ENCODE results near the gene TADA3.
A peak's percentile ranks its signal among the peaks of the same experiment; 100 is the strongest.

Gene TADA3, protein sequence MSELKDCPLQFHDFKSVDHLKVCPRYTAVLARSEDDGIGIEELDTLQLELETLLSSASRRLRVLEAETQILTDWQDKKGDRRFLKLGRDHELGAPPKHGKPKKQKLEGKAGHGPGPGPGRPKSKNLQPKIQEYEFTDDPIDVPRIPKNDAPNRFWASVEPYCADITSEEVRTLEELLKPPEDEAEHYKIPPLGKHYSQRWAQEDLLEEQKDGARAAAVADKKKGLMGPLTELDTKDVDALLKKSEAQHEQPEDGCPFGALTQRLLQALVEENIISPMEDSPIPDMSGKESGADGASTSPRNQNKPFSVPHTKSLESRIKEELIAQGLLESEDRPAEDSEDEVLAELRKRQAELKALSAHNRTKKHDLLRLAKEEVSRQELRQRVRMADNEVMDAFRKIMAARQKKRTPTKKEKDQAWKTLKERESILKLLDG

DNA sequence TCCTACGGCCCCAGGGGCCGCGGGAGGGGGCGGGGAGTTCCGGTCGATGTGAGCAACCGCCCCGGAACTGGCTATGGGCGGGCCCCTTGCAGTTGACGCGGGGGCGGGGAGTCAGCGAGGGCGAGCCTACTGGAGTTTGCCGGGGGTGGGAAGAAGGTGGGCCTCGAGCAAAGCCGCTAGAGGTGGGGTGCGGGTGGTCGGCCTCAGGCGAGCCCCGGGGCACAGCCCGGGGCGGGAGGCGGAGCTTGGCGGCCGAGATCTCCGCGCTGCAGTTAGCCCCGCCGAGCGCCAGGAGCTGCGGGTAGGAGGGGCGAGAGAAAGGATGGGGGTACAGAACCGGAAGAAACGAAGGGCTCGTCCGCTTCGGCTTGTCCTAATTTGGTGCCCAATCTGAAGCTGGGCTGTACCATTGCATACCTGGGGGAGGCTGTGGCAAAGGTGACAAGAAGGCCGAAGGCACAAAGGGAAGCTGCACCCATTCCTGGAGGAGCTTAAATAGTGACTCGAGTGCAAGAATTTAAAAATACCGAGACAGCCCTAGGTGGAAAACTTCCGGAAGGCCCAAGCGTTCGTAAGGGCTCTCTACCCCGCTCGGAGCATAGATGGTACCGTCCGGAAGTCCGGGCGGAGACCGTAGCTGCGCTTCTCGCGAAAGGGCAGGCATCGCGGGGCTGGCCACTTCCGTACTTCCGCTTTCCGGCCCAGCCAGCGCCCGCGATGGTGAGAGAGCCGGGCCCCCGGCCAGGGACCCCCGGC, at the start of gene TADA3, which contains the start of gene ARPC4:
TADA3 (minus strand) TSS at position 69 of the 756 bp plus-strand sequence. CDS start 1,007 bp downstream, outside the sequence.
ARPC4 (plus strand) TSS at position 678 of the 756 bp plus-strand sequence; CDS start at position 718, 40 bp downstream.
- TF ChIP-seq, protein P1, sequence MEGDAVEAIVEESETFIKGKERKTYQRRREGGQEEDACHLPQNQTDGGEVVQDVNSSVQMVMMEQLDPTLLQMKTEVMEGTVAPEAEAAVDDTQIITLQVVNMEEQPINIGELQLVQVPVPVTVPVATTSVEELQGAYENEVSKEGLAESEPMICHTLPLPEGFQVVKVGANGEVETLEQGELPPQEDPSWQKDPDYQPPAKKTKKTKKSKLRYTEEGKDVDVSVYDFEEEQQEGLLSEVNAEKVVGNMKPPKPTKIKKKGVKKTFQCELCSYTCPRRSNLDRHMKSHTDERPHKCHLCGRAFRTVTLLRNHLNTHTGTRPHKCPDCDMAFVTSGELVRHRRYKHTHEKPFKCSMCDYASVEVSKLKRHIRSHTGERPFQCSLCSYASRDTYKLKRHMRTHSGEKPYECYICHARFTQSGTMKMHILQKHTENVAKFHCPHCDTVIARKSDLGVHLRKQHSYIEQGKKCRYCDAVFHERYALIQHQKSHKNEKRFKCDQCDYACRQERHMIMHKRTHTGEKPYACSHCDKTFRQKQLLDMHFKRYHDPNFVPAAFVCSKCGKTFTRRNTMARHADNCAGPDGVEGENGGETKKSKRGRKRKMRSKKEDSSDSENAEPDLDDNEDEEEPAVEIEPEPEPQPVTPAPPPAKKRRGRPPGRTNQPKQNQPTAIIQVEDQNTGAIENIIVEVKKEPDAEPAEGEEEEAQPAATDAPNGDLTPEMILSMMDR (IDR thresholded peaks at IDR 0.05; ENCODE audit: borderline replicate concordance, insufficient read depth, low read depth, low read length): no peak
- peak within 1 kb of the TSS; percentile 84 for H3K4me3 ChIP-seq (ENCODE audit: low read depth, low read length)

DNA sequence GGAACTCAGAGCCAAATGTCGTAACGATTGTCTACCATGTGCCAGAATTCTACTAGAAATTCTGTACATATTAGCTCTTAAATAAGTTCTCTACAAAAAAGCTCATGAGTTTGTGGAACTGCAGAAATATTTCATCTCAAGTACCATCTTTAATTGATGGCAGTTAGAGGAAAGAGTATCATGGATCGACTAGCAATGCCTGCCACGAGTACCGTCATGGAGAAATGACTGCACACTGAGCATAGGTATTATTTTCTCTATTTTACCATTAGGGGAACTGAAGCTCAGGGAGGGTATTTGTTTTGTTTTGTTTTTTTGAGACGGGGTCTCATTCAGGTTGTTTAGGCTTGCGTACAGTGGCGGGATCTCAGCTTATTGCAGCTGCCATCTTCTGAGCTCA, 48.7 kb upstream of the TADA3 start:
- no peak overlapping the region for H3K4me3 ChIP-seq (ENCODE audit: low read depth, low read length)
- TF ChIP-seq, protein P1 (IDR thresholded peaks at IDR 0.05; ENCODE audit: borderline replicate concordance, insufficient read depth, low read depth, low read length): no peak

DNA sequence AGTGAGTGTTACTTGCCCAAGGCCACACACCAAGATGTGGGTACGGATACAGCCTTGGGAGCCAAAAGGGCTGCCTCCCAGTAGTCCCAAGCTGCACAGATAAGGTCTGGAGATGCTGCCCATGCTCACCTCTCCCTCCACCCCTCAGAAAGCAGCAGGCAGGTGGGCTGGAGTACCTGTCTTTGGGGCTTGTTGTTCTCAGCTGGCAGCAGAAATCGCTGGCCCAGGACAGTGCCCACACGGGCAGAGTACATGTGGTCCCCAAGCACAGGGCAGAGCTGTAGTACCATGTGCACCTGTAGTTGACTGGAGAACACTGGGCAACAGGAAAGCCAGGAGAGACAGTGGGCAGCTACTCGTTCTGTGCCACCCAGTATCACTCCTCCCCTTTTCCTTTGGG, 46.6 kb upstream of the TADA3 start:
- H3K4me3 ChIP-seq (ENCODE audit: low read depth, low read length): no peak overlapping the region
- TF ChIP-seq, protein P1 (IDR thresholded peaks at IDR 0.05; ENCODE audit: borderline replicate concordance, insufficient read depth, low read depth, low read length): no peak

DNA sequence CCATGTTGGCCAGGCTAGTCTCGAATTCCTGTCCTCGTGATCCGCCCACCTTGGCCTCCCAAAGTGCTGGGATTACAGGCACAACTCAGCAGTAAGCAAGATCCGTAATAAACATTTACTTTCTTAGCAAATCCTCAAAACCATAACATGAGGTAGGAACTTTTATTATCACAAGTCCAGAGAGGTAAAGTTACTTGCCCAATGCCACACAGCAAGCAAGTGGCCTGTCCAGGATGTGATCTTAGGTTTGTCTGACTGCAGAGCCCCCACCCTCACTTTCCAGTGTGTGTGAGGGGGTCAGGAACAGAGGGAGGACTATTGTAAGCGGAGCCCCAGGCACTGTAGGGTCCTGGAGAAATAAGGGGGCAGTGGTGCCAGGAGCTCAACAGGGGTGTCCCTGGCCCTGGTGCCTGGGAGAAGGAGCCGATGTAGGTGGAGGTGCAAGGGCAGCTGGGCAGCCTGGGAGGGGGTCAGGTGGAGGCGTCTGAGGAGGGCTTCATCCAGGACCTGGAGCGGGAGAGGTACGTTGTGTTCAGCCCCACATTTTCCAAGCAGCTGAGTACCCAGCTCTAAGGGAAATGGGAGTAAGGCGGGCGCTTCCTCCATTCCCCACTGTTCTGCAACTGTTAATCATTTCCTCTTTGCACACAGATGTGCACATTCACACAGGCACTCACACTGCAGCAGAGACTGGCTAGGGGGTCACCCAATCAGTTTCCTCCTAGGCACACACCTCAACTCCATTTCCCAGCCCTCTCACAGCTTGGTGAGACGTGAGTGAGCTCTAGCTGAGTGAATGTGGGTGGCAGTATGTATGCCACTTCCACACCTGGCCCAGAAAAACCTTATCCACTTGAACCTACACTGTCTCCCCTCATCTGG, 45.7 kb upstream of the TADA3 start:
- H3K4me3 ChIP-seq (ENCODE audit: low read depth, low read length): no peak overlapping the region
- TF ChIP-seq, protein P1 (IDR thresholded peaks at IDR 0.05; ENCODE audit: borderline replicate concordance, insufficient read depth, low read depth, low read length): no peak

DNA sequence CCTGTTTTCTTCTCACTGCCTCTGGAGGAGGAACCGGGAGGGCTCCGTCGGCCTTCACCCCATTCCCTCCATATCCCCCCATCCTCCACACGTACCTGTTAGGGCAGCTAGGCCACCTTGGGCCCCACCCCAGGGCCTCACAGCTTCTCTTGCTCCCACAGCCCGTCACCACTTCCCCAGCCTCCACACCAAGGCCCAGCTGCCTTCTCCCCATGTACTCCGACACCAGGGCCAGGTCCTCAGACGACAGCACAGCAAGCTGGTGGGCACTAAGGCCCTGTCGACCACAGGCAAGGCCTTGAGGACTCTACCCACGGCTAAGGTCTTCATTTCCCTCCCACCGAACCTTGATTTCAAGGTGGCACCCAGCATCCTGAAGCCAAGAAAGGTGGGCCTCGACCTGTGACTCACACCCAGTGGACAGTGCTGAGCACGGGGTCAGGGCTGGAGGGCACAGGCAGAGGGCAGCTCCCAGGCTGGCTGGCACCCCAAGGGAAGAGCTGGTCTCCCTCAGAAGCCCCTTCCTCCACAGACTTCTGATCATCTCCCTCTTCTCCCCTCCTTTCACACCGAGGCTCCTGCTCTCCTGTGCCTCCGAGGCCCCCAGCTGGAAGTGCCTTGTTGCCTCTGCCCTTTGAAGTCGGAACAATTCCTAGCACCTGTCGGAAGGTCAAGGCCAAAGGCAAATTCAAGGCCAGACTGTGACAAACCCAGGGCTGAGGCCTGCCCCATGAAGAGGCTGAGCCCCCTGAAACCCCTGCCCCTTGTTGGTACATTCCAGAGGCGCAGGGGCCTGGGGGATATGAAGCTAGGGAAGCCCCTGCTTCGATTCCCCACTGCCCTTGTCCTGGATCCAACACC, 42.5 kb upstream of the TADA3 start:
- TF ChIP-seq, protein P1 (IDR thresholded peaks at IDR 0.05; ENCODE audit: borderline replicate concordance, insufficient read depth, low read depth, low read length): no peak
- no peak overlapping the region for H3K4me3 ChIP-seq (ENCODE audit: low read depth, low read length)

DNA sequence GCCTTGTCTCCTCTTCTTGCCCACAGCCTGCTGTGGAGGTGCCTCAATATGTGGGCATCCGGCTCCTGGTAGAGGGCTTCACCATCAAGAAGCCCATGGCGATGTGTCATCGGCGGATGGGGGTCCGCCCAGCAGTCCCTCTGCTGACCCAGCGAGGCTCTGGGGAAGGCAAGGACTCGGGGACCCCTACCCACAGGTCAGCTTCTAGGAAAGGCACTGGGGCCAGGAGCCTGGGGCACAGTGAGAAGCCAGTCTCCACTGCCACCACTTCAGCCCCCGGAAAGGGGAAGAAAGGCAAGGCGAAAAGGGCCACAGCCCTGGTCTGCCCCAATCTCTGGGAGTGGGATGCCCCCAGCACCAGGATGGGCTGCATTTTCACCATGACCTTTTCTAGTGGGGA, 40.8 kb upstream of the TADA3 start:
- no peak overlapping the region for H3K4me3 ChIP-seq (ENCODE audit: low read depth, low read length)
- TF ChIP-seq, protein P1 (IDR thresholded peaks at IDR 0.05; ENCODE audit: borderline replicate concordance, insufficient read depth, low read depth, low read length): no peak

All from GM12875 (cell line).